Tibial artery (tissue), 4 donors: ENCODE measurements around the gene ROBO1.
A peak's percentile ranks its signal among the peaks of the same experiment; 100 is the strongest.

ENCODE experiments used
- DNase-seq, 2 donors: peaks; one replicate each; pipeline ENCODE4 v3.0.0-alpha.2; 2019
- H3K27ac ChIP-seq, 2 donors: fragments of 200-600 bp; sonication (generic) in 1 of 2; 1 replicate in 1 of 2; 2 replicates in 1 of 2; pipeline ENCODE4 v1.5.1; 2018 to 2019; ENCODE audit warnings: mild to moderate bottlenecking in 1 of 2
- H3K27me3 ChIP-seq, 2 donors: fragments of 200-600 bp; sonication (generic) in 1 of 2; one replicate each; pipeline versions ENCODE4 v1.5.1 to v1.6.0; 2016 to 2019
- H3K36me3 ChIP-seq, 3 donors: fragments of 200-600 bp; sonication (generic) in 2 of 3; one replicate each; pipeline ENCODE4 v1.5.1; 2016 to 2019; ENCODE audit warnings: mild to moderate bottlenecking in 2 of 3
- H3K4me1 ChIP-seq, 4 donors: fragments of 200-600 bp; sonication (generic) in 2 of 4; 1 replicate in 3 of 4; 2 replicates in 1 of 4; pipeline ENCODE4 v1.5.1; 2016 to 2019
- H3K4me3 ChIP-seq, 2 donors: fragments of 200-600 bp; sonication (generic) in 1 of 2; 1 replicate in 1 of 2; 2 replicates in 1 of 2; pipeline ENCODE4 v1.5.1; 2018 to 2019; ENCODE audit warnings: mild to moderate bottlenecking in 2 of 2
- H3K9me3 ChIP-seq, 3 donors: fragments of 200-600 bp; sonication (generic) in 1 of 3; one replicate each; pipeline ENCODE4 v1.5.1; 2016 to 2019
- intact Hi-C: fragments of 100-400 bp; cut with DNase I; formaldehyde crosslinking; loops from one replicate; pipeline ENCODE4 v1.15.0; 2023; ENCODE audit warnings: low total_unique reads
- TF ChIP-seq, protein P1 (sequence below), 2 experiments: fragments of 200-600 bp in 1 of 2; fragments of 450-650 bp in 1 of 2; IDR thresholded peaks; one replicate each; pipeline ENCODE4 v1.5.1; 2017 to 2019; ENCODE audit warnings: antibody characterized with exemption in 2 of 2, mild to moderate bottlenecking in 1 of 2, moderate library complexity in 1 of 2

Gene ROBO1

GRCh38 chr3:78734048-78734637 is 1033.7 kb downstream of the ROBO1 start:
- H3K4me1 ChIP-seq, result peaks cover 0 to 4% (median 1%) of the 10 kb centered on the region in 4 donors
- H3K4me3 ChIP-seq, result no peak overlapping the region
- TF ChIP-seq, protein P1, sequence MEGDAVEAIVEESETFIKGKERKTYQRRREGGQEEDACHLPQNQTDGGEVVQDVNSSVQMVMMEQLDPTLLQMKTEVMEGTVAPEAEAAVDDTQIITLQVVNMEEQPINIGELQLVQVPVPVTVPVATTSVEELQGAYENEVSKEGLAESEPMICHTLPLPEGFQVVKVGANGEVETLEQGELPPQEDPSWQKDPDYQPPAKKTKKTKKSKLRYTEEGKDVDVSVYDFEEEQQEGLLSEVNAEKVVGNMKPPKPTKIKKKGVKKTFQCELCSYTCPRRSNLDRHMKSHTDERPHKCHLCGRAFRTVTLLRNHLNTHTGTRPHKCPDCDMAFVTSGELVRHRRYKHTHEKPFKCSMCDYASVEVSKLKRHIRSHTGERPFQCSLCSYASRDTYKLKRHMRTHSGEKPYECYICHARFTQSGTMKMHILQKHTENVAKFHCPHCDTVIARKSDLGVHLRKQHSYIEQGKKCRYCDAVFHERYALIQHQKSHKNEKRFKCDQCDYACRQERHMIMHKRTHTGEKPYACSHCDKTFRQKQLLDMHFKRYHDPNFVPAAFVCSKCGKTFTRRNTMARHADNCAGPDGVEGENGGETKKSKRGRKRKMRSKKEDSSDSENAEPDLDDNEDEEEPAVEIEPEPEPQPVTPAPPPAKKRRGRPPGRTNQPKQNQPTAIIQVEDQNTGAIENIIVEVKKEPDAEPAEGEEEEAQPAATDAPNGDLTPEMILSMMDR (IDR thresholded peaks at IDR 0.05), result no peak
- intact Hi-C loops, result no loop called here
- no peaks in the 10 kb centered on the region for H3K27me3 ChIP-seq
- no peaks in the 10 kb centered on the region for H3K36me3 ChIP-seq
- H3K27ac ChIP-seq, result no peak overlapping the region
- no peaks in the 10 kb centered on the region for H3K9me3 ChIP-seq
- no peak for DNase-seq

DNA sequence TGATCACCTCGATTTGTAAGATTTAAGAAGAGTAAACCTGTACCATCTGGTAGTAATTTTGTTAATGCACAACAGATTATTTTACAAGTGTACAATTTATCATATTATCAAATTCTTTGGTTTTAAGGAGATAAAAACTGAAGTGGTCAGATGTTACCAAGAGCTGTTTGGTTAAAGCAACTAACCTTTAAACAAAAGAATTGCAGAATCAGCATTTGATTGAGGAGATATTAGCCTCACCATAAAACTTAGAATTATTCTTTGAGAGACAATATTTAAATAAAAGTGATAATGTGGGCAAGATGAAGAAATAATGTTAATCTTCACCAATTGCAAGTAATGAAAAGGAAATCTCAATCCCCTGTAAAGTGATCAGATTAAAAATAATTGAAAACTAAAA is 1034.9 kb downstream of the ROBO1 start:
- H3K4me3 ChIP-seq, result no peak overlapping the region

GRCh38 chr3:78732471-78732870 is 1035.3 kb downstream of the ROBO1 start:
- intact Hi-C loops, result no loop called here
- no peaks in the 10 kb centered on the region for H3K27me3 ChIP-seq
- H3K9me3 ChIP-seq, result no peaks in the 10 kb centered on the region
- peaks cover 0 to 11% (median 7%) of the 10 kb centered on the region in 4 donors for H3K4me1 ChIP-seq
- no peak for DNase-seq
- H3K27ac ChIP-seq, result no peak overlapping the region
- no peaks in the 10 kb centered on the region for H3K36me3 ChIP-seq
- TF ChIP-seq, protein P1 (IDR thresholded peaks at IDR 0.05), result no peak
- no peak overlapping the region for H3K4me3 ChIP-seq

More for the DNA sequence above, 1034.9 kb downstream of the ROBO1 start:
- intact Hi-C loops, result no loop called here
- DNase-seq, result no peak
- Histone ChIP-seq H3K27me3 (no peaks in the 10 kb centered on the region), H3K27ac (no peak overlapping the region), H3K9me3 (no peaks in the 10 kb centered on the region), H3K4me1 (peaks cover 0 to 11% (median 7%) of the 10 kb centered on the region in 4 donors), H3K36me3 (no peaks in the 10 kb centered on the region)
- TF ChIP-seq, protein P1 (IDR thresholded peaks at IDR 0.05), result no peak

DNA sequence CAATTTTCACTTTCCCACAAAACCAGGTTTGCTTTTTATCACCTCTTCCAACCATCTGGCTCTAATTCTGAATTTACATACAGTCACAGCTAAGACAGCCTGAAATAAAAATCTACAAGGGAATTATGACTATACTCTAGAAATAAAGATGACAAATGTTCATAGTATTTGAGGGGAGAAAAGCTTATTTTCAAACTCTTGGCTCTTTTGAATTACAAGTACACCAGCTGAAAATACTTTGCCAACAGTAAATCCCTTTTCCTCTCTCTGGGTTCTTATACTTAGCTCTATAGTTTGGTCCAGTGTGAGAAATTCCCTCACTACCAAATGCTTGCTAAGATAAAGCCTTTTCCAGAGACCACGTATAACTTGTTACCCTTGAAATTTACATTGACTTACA is 1037.9 kb downstream of the ROBO1 start:
- H3K4me3 ChIP-seq, result no peak overlapping the region
- H3K9me3 ChIP-seq, result no peaks in the 10 kb centered on the region
- H3K27ac ChIP-seq, result no peak overlapping the region
- H3K27me3 ChIP-seq, result no peaks in the 10 kb centered on the region
- H3K4me1 ChIP-seq, result peaks cover 0 to 17% (median 7%) of the 10 kb centered on the region in 4 donors
- H3K36me3 ChIP-seq, result no peaks in the 10 kb centered on the region
- no peak for DNase-seq
- TF ChIP-seq, protein P1 (IDR thresholded peaks at IDR 0.05), result no peak
- intact Hi-C loops, result no loop called here

DNA sequence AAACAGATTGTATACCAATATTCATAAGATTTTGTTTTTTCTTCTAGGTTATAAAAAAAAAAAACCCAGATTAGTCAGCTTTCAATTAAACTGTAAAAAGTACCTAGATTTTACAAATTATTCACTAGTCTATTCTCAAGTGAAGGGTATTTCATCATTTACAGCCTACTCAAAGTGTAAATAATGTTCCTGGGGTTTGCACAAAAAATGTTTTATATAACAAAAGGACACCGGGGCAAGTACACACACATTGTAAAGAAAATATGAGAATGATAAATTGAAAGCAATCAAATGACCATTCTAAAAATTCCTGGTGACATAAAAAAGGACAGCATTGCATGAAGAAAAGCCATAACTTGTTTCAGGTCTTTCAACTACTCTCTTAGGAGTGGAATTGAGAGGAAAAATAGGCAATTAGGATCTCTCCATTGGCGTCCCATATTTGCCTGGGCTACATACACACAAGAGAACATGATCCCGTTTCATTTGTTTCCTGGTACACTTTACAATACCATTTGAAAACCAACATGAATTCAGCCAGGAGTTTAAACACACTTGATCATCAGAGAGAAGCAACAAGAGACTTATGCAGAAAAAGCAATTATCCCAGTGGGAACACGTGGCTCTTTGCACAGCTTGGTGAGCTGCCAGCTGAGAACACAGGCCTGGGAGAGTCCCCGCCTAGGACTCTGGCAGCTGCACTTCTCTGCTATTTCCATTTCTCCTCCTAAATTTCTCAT is 1039.2 kb downstream of the ROBO1 start:
- peaks cover 0 to 21% (median 7%) of the 10 kb centered on the region in 4 donors for H3K4me1 ChIP-seq
- no peaks in the 10 kb centered on the region for H3K9me3 ChIP-seq
- intact Hi-C loops, result no loop called here
- no peaks in the 10 kb centered on the region for H3K27me3 ChIP-seq
- DNase-seq, result peak; percentile 26 to 67
- TF ChIP-seq, protein P1 (IDR thresholded peaks at IDR 0.05), result no peak
- H3K36me3 ChIP-seq, result no peaks in the 10 kb centered on the region
- no peak overlapping the region for H3K4me3 ChIP-seq
- H3K27ac ChIP-seq, result no peak overlapping the region
